ENCODE measurements around the gene GLUD2.
"Not testable (repeated sequence)": the region's sequence is repeated elsewhere in the genome, so short reads cannot be mapped to it uniquely, and the experiment has no call there.

Gene GLUD2

GRCh38 chrX:121047441-121048419 lies at the start of gene GLUD2:
GLUD2 (plus strand) TSS chrX:121047610; CDS start chrX:121047685, 75 bp downstream.
- not testable (repeated sequence) for DNase-seq

DNA sequence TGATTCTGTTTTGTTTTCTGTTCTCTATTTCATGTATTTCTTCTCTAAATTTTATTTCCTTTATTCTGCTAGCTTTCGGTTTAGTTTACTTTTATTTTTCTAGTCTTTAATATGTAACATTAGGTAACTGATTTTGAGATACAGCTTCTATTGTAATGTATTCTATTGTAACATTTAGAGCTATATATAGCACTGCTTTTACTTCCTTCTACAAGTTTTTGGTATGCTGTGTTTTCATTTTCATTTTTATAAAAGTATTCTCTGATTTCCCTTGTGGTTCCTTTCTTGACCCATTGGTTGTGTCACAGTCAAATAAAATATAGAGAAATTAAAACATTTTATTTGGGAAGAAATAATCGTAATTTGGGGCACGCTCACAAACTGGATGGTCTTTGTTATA lies 48.0 kb upstream of the GLUD2 start:
- DNase-seq: no peak

GRCh38 chrX:121000589-121000988 lies 46.8 kb upstream of the GLUD2 start:
- DNase-seq: no peak

DNA sequence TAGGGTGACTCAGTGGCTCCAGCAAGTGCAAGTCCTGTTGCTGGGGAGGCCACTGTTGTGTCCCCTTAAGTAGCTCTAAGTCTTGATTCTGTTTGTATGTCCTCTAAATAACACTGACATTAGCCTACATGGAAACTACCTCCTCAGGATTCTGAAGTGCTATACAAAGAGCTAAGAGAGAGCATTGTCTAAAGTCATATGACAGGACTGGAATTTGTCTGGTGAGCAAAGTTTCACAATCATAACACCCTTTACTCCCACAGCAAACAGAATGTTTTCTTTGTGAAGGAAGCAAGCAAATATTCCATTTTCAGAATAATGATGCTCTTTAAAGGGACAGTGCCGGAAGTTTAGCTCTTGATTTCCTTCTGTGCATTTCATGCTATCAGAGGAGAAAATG lies 38.5 kb upstream of the GLUD2 start:
- DNase-seq: no peak

GRCh38 chrX:121009764-121010163 lies 37.6 kb upstream of the GLUD2 start:
- DNase-seq: no peak

DNA sequence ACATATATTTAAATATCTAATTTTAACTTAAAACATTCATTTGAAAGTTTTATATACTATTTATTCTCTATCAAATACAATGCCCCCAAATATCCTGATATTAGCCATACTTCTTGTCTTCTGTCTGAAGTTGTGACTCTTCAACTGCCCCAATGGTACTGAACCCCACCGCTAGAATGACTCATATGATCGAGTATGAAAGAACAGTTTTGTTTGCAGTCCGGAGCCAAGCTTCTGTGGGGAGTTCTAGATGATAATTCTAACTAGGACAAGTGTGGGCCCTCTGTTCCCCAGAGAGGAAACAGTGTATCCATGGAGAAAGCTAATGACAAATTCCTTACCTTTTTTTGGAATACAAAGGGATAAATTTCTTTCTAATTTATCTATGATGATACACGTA lies 37.2 kb upstream of the GLUD2 start:
- DNase-seq: no peak

DNA sequence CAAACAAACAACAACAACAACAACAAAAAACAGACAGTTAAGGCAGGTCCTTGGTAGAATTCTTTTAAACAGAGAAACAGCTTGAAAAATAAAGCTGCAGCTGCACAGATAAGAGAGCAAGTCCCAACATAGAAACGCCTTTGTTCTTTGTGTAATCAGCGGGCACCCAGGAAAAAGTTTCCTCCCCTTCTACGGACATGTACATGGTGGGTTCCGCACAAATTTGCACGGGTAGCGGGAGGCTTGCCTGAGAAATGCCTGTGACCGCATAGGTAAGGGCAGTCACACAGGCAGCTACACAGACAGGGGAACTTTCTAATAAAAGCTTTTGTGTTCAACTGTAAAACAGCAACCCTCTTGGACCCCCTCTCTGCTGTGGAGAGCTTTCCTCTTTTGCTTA lies 36.2 kb upstream of the GLUD2 start:
- DNase-seq: no peak

- DNase-seq: no peak
These were observed 33.4 kb upstream of the GLUD2 start for GRCh38 chrX:121013897-121014455.

GRCh38 chrX:121014826-121015225 lies 32.6 kb upstream of the GLUD2 start:
- no peak for DNase-seq

- DNase-seq: no peak
These were observed 19.0 kb upstream of the GLUD2 start for GRCh38 chrX:121028419-121028818.

- DNase-seq: no peak
These were observed 17.3 kb upstream of the GLUD2 start for GRCh38 chrX:121030083-121030482.

GRCh38 chrX:121032531-121032930 lies 14.9 kb upstream of the GLUD2 start:
- no peak for DNase-seq

DNA sequence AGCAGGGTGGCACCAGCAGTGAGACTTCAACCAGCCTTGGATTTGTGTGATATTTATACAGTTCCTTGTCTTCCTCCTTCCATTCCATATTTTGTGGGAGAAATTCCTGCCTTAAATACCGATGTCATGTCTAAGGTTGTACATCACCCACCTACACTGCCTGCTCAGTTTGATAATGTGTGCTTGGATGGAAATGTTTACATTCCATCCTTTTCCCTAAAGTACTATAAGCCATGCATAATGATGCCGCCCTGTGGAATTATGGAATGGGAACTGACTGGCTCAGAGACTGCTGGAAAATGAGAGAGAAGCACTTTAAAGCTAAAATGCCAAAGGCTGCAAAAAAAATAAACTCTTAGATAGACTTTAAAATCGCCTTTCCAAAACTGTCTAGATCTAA lies 11.3 kb upstream of the GLUD2 start:
- no peak for DNase-seq

DNA sequence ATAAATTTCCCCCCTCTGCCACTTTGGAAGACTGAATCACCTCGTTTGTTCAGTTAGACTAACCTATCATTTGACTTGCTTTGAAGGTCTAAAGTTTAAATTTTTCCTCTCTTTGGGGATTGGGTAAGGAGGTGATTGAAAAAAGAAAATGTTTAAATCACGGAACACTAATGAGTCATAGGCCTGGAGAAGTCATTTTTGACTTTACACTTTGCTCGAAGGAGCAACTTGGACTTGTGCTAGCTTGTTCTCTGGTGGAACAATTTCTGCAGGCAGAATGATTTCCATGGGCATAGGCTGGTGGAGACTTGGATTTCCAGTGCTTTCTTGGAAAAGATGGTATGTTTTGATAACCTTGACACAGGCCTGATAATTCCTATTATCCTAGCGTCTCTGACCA lies 10.5 kb upstream of the GLUD2 start:
- DNase-seq: no peak

DNA sequence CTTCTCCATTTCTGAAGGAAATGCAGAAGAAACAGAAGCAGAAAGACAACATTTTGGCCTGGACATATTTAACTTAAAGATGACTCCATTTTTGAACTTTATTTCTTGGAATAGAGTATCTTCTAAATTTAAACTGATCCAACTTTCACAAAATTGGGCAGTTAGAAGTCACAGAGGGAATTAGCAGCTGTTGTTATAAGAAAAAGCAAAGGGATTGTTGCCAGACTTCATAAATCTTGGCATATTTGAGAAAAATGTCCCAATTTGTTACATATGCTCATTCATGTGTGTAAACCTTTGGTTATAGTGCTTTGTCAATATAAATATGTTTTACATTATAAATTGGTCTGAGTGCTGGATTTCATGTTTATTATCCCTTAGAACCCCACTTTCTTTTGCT lies 3.4 kb downstream of the GLUD2 start:
- no peak for DNase-seq

GRCh38 chrX:121052122-121052521 lies 4.7 kb downstream of the GLUD2 start:
- DNase-seq: no peak

GRCh38 chrX:121062289-121062688 lies 14.9 kb downstream of the GLUD2 start:
- DNase-seq: no peak

- DNase-seq: no peak
These were observed 17.2 kb downstream of the GLUD2 start for GRCh38 chrX:121064579-121064978.

- DNase-seq: not testable (repeated sequence)
These were observed 36.8 kb downstream of the GLUD2 start for GRCh38 chrX:121084247-121084646.

DNA sequence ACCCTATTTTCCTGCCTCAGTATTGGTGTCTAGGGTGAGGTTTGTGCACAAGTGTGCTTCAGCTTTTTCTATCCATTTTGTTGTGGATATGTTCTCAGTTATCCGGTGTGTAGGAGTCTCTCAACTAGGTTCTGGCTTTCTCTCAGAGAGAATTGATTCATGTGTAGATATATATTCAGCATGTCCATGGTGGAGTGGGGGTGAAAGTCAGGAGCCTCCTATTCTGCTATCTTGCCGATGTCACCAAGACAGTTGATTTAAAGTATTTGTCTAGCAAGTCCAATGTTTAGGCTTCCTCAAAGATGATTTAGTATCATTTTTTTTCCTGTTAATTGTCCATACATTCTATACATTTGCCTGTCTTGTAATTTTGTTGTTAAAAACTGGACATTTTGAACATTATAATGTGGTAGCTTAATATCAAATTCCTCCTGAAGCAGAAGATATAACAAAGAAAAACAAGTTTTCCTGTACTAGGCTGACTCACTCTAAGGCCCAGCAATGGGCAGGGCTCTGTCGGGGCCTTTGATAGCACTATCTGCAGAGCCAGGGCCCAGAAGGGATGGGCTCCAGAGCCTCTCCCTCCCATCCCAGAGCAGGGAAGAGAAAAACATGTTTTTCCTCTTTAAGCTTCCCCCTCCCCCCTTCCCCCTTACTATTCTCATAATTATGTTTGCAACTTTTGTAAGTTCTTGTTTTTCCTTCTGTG lies 37.6 kb downstream of the GLUD2 start:
- no peak for DNase-seq

DNA sequence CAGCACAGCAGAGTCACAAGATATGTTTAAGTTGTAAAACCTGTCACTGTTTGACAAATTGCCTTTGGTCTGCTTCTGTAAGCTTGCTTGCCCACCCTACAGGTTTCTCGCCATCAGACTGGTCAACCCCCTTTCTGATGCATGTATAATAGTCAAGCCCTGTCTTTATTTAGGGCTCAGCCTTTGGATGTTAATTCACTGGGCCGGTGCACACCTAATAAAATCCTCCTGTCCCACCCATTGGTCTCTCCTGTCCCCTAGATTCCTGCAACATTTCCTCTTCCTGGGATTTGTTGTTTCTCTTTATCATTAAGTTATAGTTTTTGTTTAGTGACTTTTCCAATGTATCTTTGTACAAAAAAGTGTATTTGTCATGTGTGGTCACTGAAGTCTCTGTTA lies 38.2 kb downstream of the GLUD2 start:
- no peak for DNase-seq

DNA sequence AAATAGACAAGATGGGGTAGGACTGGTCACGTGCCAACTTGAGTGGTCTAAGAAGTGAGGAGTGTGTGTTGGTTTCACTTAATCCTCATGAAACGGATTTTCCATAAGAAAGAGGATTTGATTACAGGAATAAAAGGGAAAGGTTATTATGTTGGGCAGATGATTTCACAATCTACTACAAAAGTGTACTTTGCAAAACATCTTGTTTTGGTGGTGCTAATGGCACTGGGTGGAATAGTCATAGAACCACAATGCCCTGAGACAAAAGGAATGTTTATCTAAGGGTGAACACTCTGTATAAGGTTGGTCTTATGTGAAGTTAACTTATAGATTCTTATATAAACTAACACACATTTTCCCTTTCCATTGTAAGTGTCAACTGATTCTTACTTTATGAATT lies 45.6 kb downstream of the GLUD2 start:
- DNase-seq: no peak
